ENCODE results near the gene TMED4. TPM values are rescaled to one million over a fixed set of nuclear protein-coding genes. Genes with fewer than 3 reads are reported as not detected.

The TMED4 gene
- total RNA-seq = 100 to 1,000 TPM in 4 of 5 donors, 10 to 100 TPM in 1; 60.7 to 235 (median 111) TPM
- polyA plus RNA-seq = 10 to 100 TPM; 13.4 to 36.1 (median 24.5) TPM
- long read RNA-seq, donor 1, transcript TMED4-203 (5 exons, 2,322 nt) = major isoform, 10 of 14 reads
- long read RNA-seq, donor 1, partial matches to known transcripts = 0 of 14 reads
- long read RNA-seq, donor 1, other reads (novel, unspliced or antisense) = 0 of 14 reads
- long read RNA-seq, donor 2, transcript TMED4-205 (4 exons, 1,755 nt) = minor isoform, 5 of 1,667 reads
- long read RNA-seq, donor 2, transcript TMED4-203 (5 exons, 2,322 nt) = major isoform, 20 of 1,667 reads
- long read RNA-seq, donor 2, partial matches to known transcripts = 271 of 1,667 reads
- long read RNA-seq, donor 2, other reads (novel, unspliced or antisense) = 1,370 of 1,667 reads
- long read RNA-seq, donor 3, transcript TMED4-203 (5 exons, 2,322 nt) = major isoform, 7 of 11 reads
- long read RNA-seq, donor 3, partial matches to known transcripts = 0 of 11 reads
- long read RNA-seq, donor 3, other reads (novel, unspliced or antisense) = 0 of 11 reads
- long read RNA-seq, donor 4, transcript TMED4-203 (5 exons, 2,322 nt) = major isoform, 5 of 6 reads
- long read RNA-seq, donor 4, partial matches to known transcripts = 0 of 6 reads
- long read RNA-seq, donor 4, other reads (novel, unspliced or antisense) = 0 of 6 reads
- long read RNA-seq, donor 5, transcript TMED4-205 (4 exons, 1,755 nt) = minor isoform, 7 of 34 reads
- long read RNA-seq, donor 5, transcript TMED4-203 (5 exons, 2,322 nt) = major isoform, 27 of 34 reads
- long read RNA-seq, donor 5, partial matches to known transcripts = 0 of 34 reads
- long read RNA-seq, donor 5, other reads (novel, unspliced or antisense) = 0 of 34 reads
- long read RNA-seq, donor 6, transcript TMED4-205 (4 exons, 1,755 nt) = minor isoform, 8 of 86 reads
- long read RNA-seq, donor 6, transcript TMED4-203 (5 exons, 2,322 nt) = major isoform, 65 of 86 reads
- long read RNA-seq, donor 6, partial matches to known transcripts = 9 of 86 reads
- long read RNA-seq, donor 6, other reads (novel, unspliced or antisense) = 0 of 86 reads
- long read RNA-seq, donor 7, transcript TMED4-205 (4 exons, 1,755 nt) = minor isoform, 5 of 32 reads
- long read RNA-seq, donor 7, transcript TMED4-203 (5 exons, 2,322 nt) = major isoform, 26 of 32 reads
- long read RNA-seq, donor 7, partial matches to known transcripts = 0 of 32 reads
- long read RNA-seq, donor 7, other reads (novel, unspliced or antisense) = 0 of 32 reads
- long read RNA-seq, donor 8, transcript TMED4-203 (5 exons, 2,322 nt) = major isoform, 28 of 32 reads
- long read RNA-seq, donor 8, partial matches to known transcripts = 0 of 32 reads
- long read RNA-seq, donor 8, other reads (novel, unspliced or antisense) = 0 of 32 reads
- long read RNA-seq, donor 9, transcript TMED4-203 (5 exons, 2,322 nt) = major isoform, 18 of 21 reads
- long read RNA-seq, donor 9, partial matches to known transcripts = 0 of 21 reads
- long read RNA-seq, donor 9, other reads (novel, unspliced or antisense) = 0 of 21 reads
- long read RNA-seq, donor 10, transcript TMED4-203 (5 exons, 2,322 nt) = major isoform, 17 of 56 reads
- long read RNA-seq, donor 10, transcript TMED4-205 (4 exons, 1,755 nt) = minor isoform, 5 of 56 reads
- long read RNA-seq, donor 10, partial matches to known transcripts = 33 of 56 reads
- long read RNA-seq, donor 10, other reads (novel, unspliced or antisense) = 0 of 56 reads

DNA sequence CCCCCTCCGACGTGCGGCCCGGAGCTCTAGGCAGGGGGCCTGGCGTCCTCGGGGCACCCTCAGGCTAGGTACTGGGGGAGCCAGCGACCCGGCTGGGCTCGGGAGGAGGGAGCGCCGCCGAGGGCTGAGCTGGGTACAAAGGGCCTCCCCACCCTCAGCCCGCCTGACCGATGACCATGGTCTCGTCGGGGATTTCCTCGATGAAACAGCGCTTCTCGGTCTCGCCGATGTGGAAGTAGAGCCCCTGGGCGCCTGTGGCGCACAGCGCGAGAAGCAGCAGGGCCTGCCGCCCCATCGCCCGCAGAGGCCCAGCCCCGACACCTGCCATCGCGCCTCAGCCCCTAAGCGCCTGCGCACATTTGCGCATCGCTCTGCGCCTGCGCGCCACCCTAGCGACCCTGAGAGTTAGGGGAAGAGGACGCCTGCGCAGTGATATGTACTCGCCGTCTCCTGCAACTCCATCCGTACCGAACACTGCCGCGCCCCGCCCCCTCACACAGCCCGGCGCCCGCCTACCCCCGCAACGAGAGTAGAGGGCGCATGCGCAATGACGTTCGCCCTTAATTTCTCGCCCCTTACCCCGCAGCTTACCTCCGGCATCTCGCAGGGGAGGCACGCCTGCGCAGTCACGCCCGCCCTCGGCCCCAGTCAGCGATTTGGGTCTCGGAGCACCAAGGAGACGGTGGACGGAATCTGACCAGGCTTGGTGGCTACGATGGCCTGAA lies at the start of gene TMED4:
TSS of gene TMED4 (minus strand) at position 353 of the 725 bp plus-strand sequence. CDS start at position 328, 25 bp downstream.
- H3K27ac ChIP-seq = peak within 1 kb of the TSS; percentile 88 to 99 (median 97)
- peaks cover 21 to 35% (median 34%) of the 10 kb centered on the region in 4 donors for H3K36me3 ChIP-seq
- peak within 1 kb of the TSS; percentile 73 to 91 (median 86) for H3K4me3 ChIP-seq
- no peaks in the 10 kb centered on the region for H3K9me3 ChIP-seq
- intact Hi-C loops (cut with DNase I; ENCODE audit: low total_unique reads) = no loop called here
- peak; percentile 100 for DNase-seq
- H3K4me1 ChIP-seq = peaks cover 13 to 35% (median 32%) of the 10 kb centered on the region in 4 donors
- TF ChIP-seq POLR2A (IDR thresholded peaks at IDR 0.05) (peak in 2 of 4 donors; percentile 71 to 85), EP300 (IDR thresholded peaks at IDR 0.05) (no peak), POLR2AphosphoS5 (IDR thresholded peaks at IDR 0.05) (peak; percentile 79 to 97 (median 94))
- no peaks in the 10 kb centered on the region for H3K27me3 ChIP-seq
- WGBS, 5 donors = 0% methylated on average over 45 to 71 of the region's 71 CpGs

DNA sequence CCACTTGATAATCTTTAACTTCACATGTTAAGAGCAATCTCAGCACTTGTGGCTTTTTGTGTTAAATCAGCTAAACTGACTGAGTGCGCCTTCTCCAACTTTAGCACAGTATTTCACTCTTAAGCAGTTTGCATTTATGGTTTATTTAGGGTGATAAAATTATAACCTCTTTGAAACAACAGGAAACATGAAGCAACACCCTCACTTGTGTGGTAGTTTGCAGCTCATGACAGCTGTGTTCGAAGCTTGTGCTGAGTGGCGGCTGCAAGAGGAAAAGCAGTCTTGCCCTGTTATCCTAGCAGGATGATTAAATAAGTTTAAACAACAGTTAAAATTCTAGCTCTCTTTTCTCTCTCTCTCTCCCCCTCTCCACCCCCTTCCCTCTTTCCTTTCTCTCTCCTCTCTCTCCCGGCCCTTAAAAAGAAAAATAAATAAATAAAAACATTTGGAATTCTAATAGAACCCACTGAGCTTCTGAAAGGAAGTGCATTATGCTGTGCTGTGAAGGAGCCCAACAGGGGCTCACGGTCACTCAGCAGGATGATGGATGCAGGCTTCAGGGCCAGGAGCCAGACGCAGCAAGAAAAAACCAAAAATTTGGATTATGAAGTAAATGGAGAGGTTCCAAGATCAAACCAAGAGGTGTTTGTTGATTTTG lies 49.6 kb upstream of the TMED4 start:
- intact Hi-C loops (cut with DNase I; ENCODE audit: low total_unique reads) = no loop called here
- DNase-seq = peak in 1 of 2 donors; percentile 64
- peak overlapping the region; percentile 52 to 91 (median 87) for H3K27ac ChIP-seq
- WGBS, 5 donors = 29 to 43% (median 32%) methylated on average over 6 of the region's 6 CpGs
- H3K27me3 ChIP-seq = no peaks in the 10 kb centered on the region
- H3K4me1 ChIP-seq = peaks cover 66 to 100% (median 80%) of the 10 kb centered on the region in 4 donors
- H3K9me3 ChIP-seq = no peaks in the 10 kb centered on the region
- no peak overlapping the region for H3K4me3 ChIP-seq
- TF ChIP-seq EP300 (IDR thresholded peaks at IDR 0.05) (no peak), POLR2A (IDR thresholded peaks at IDR 0.05) (no peak), POLR2AphosphoS5 (IDR thresholded peaks at IDR 0.05) (no peak)
- TF ChIP-seq, protein P1, sequence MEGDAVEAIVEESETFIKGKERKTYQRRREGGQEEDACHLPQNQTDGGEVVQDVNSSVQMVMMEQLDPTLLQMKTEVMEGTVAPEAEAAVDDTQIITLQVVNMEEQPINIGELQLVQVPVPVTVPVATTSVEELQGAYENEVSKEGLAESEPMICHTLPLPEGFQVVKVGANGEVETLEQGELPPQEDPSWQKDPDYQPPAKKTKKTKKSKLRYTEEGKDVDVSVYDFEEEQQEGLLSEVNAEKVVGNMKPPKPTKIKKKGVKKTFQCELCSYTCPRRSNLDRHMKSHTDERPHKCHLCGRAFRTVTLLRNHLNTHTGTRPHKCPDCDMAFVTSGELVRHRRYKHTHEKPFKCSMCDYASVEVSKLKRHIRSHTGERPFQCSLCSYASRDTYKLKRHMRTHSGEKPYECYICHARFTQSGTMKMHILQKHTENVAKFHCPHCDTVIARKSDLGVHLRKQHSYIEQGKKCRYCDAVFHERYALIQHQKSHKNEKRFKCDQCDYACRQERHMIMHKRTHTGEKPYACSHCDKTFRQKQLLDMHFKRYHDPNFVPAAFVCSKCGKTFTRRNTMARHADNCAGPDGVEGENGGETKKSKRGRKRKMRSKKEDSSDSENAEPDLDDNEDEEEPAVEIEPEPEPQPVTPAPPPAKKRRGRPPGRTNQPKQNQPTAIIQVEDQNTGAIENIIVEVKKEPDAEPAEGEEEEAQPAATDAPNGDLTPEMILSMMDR (IDR thresholded peaks at IDR 0.05) = no peak
- peaks cover 4 to 18% (median 10%) of the 10 kb centered on the region in 4 donors for H3K36me3 ChIP-seq

DNA sequence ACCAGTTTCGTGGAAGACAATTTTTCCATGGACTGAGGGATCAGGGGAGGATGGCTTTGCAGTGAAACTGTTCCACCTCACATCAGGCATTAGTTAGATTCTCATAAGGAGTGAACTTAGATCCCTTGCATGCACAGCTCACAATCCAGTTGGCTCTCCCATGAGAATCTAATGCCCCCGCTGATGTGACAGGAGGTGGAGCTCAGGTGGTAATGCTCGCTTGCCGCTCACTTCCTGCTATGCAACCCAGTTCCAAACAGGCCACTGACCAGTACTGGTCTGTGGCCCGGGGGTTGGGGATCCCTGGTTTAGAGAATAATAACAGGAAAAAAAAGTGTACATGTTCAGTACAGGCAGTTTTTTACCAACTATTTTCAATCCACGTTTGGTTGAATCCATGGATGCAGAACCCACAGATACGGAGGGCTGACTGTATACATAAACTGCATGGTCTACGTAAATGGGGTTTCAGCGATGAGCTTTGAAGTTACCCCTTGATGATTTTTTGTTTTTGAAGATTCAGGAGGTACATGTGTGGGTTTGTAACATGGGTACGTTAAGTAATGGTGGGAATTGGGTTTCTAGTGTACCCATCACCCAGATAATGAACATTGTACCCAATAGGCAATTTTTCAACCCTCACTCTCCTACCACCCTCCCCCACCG lies 48.9 kb upstream of the TMED4 start:
- TF ChIP-seq POLR2AphosphoS5 (IDR thresholded peaks at IDR 0.05) (no peak), EP300 (IDR thresholded peaks at IDR 0.05) (no peak), POLR2A (IDR thresholded peaks at IDR 0.05) (no peak)
- TF ChIP-seq, protein P1 (IDR thresholded peaks at IDR 0.05) = no peak
- Histone ChIP-seq H3K27me3 (no peaks in the 10 kb centered on the region), H3K36me3 (peaks cover 4 to 23% (median 16%) of the 10 kb centered on the region in 4 donors), H3K27ac (peak overlapping the region; percentile 39 to 91 (median 87)), H3K4me1 (peaks cover 63 to 100% (median 78%) of the 10 kb centered on the region in 4 donors), H3K9me3 (no peaks in the 10 kb centered on the region), H3K4me3 (no peak overlapping the region)
- intact Hi-C loops (cut with DNase I; ENCODE audit: low total_unique reads) = no loop called here
- 59 to 74% (median 61%) methylated on average over 11 of the region's 11 CpGs for WGBS, 5 donors
- DNase-seq = peak in 1 of 2 donors; percentile 37
